GM21529 (cell line): Measurements from ENCODE around the gene AXIN2.

Experiments used
- ATAC-seq: cut with Tn5 transposase; IDR thresholded peaks from one replicate; pipeline ENCODE4 v1.9.1; 2021; ENCODE audit not compliant: unreplicated experiment

Gene AXIN2

GRCh38 chr17:65583921-65584603, 22.6 kb upstream of the AXIN2 start:
- no peak for ATAC-seq

- no peak for ATAC-seq
Observed at GRCh38 chr17:65576939-65577338, 15.5 kb upstream of the AXIN2 start.

- ATAC-seq = no peak
Observed at GRCh38 chr17:65573282-65573602, 11.8 kb upstream of the AXIN2 start.

GRCh38 chr17:65572581-65573281, 11.3 kb upstream of the AXIN2 start:
- ATAC-seq = no peak

GRCh38 chr17:65572186-65572580, 10.7 kb upstream of the AXIN2 start:
- ATAC-seq = no peak

- ATAC-seq = no peak
Observed at GRCh38 chr17:65568918-65569317, 7.5 kb upstream of the AXIN2 start.

GRCh38 chr17:65567566-65567965, 6.1 kb upstream of the AXIN2 start:
- no peak for ATAC-seq

GRCh38 chr17:65565559-65565958, 4.1 kb upstream of the AXIN2 start:
- no peak for ATAC-seq

- no peak for ATAC-seq
Observed at GRCh38 chr17:65564793-65565192, 3.3 kb upstream of the AXIN2 start.

- no peak for ATAC-seq
Observed at GRCh38 chr17:65562206-65562531, 721 bp upstream of the AXIN2 start.

- peak; percentile 45 for ATAC-seq
Observed at GRCh38 chr17:65560628-65561451, 608 bp downstream of the AXIN2 start.

GRCh38 chr17:65559804-65560627, 1.4 kb downstream of the AXIN2 start:
- no peak for ATAC-seq

- no peak for ATAC-seq
Observed at GRCh38 chr17:65559461-65559803, 2.0 kb downstream of the AXIN2 start.

GRCh38 chr17:65558683-65559460, 2.6 kb downstream of the AXIN2 start:
- ATAC-seq = no peak

- ATAC-seq = no peak
Observed at GRCh38 chr17:65558311-65558682, 3.2 kb downstream of the AXIN2 start.

GRCh38 chr17:65557349-65558310, 3.8 kb downstream of the AXIN2 start:
- ATAC-seq = no peak

GRCh38 chr17:65556910-65557348, 4.5 kb downstream of the AXIN2 start:
- ATAC-seq = no peak

GRCh38 chr17:65556014-65556909, 5.2 kb downstream of the AXIN2 start:
- ATAC-seq = no peak
